ENCODE data around the gene NPTX2. TPM values are rescaled to one million over a fixed set of nuclear protein-coding genes. Genes with fewer than 3 reads are reported as not detected.

The NPTX2 gene
- total and polyA plus RNA-seq, 2 of the 8 experiments (the other 6 are each of a cell fraction or from before 2014, with no cell fraction given): 18.4 to 19.2 TPM

DNA sequence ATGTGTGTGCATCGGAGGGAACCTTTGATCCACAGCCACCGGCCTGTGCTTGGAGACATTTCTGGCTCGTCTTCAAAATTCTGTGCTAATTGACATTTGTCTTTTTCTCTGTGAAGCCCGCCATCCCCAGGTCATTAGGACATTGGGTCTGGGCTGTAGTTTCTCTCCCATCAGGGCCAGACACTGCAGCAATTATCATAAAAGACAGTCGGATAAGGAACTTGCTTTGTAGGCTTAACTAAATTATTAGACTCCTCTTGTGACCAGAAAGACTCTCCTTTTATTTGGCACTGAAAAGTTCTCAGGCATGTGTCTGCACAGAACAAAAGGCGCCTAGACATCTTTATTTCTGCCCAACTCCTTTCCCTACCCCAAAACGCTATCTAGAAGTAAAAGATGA lies 49.1 kb upstream of the NPTX2 start:
- CTCF ChIA-PET (ENCODE audit: partially characterized antibody): no interaction called here
- no peak overlapping the region for H2BK20ac ChIP-seq (ENCODE audit: low read length)
- no peak overlapping the region for H3K27ac ChIP-seq (ENCODE audit: low read depth, low read length)
- H2AK5ac ChIP-seq (ENCODE audit: low read depth, low read length): no peak overlapping the region
- no peaks in the 10 kb centered on the region for H3K36me3 ChIP-seq (ENCODE audit: control insufficient read depth in 2 of 4, insufficient read depth in 4 of 4, low read length in 3 of 4)
- FAIRE-seq (no peak), DNase-seq (ENCODE audit: low read depth in 1 of 2, low spot score in 2 of 2) (no peak)
- POLR2A ChIA-PET (ENCODE audit: partially characterized antibody): no interaction called here
- H4K91ac ChIP-seq (replicated peaks; ENCODE audit: insufficient read length, low read length): no peak overlapping the region
- WGBS, 2 experiments (ENCODE audit: extremely low coverage in 1 of 2, insufficient coverage in 1 of 2, insufficient read length in 1 of 2, insufficient replicate concordance in 2 of 2, low coverage in 1 of 2, low lambda C conversion rate in 2 of 2, missing lambda C conversion rate in 1 of 2): 88% methylated on average over 7 of the region's 7 CpGs; no CpG with 5 or more reads in 1 of the 2 experiments
- H2BK120ac ChIP-seq (replicated peaks; ENCODE audit: low read depth, low read length): no peak overlapping the region
- H2AFZ ChIP-seq (ENCODE audit: low read length): no peak overlapping the region
- no peak overlapping the region for H2BK5ac ChIP-seq (ENCODE audit: low read depth, low read length)
- H3K23ac ChIP-seq (ENCODE audit: insufficient read length): no peak overlapping the region
- no peak overlapping the region for H2BK12ac ChIP-seq (ENCODE audit: low read depth, low read length)
- no peaks in the 10 kb centered on the region; the same call in 1 of the 2 replicates for H3K23me2 ChIP-seq (ENCODE audit: low read depth, low read length)
- no peaks in the 10 kb centered on the region for H3K27me3 ChIP-seq (replicated peaks in 1 of 4; ENCODE audit: control insufficient read depth in 3 of 4, extremely low read depth in 1 of 4, insufficient read depth in 3 of 4, low read length in 3 of 4)
- no peak overlapping the region for H4K8ac ChIP-seq (ENCODE audit: extremely low read depth, insufficient read depth, low read length)
- no peak overlapping the region for H3K4me3 ChIP-seq (ENCODE audit: extremely low read depth in 1 of 4, insufficient read depth in 2 of 4, low read depth in 3 of 4, low read length in 4 of 4)
- H3K9ac ChIP-seq (replicated peaks in 1 of 4; ENCODE audit: extremely low read depth in 1 of 4, low read depth in 3 of 4, low read length in 3 of 4): no peak overlapping the region
- no peak overlapping the region for H3K18ac ChIP-seq (ENCODE audit: extremely low read depth, low read length)
- H3K4ac ChIP-seq (replicated peaks; ENCODE audit: insufficient read length, low read depth, low read length): no peak overlapping the region
- peaks cover 0 to 5% (median 0%) of the 10 kb centered on the region in 4 experiments; a peak in 3 of 7 replicates for H3K4me1 ChIP-seq (replicated peaks in 1 of 4; ENCODE audit: control insufficient read depth in 3 of 4, insufficient read depth in 4 of 4, low read length in 3 of 4)
- no peaks in the 10 kb centered on the region for H4K20me1 ChIP-seq (replicated peaks in 1 of 2; ENCODE audit: control insufficient read depth in 1 of 2, insufficient read depth in 2 of 2, low read length in 2 of 2)
- no peak overlapping the region for H2BK15ac ChIP-seq (ENCODE audit: low read length)
- no peaks in the 10 kb centered on the region for H3K79me2 ChIP-seq (ENCODE audit: control insufficient read depth in 1 of 2, insufficient read depth in 2 of 2, low read length in 2 of 2)
- peaks cover 6 to 8% of the 10 kb centered on the region in 2 experiments; a peak in 2 of 4 replicates for H3K9me3 ChIP-seq (ENCODE audit: insufficient read depth in 2 of 2, low read depth in 1 of 2, low read length in 1 of 2)
- no peak overlapping the region for H4K5ac ChIP-seq (ENCODE audit: insufficient read length, low read depth, low read length)
- H3K79me1 ChIP-seq (ENCODE audit: low read depth, low read length): no peaks in the 10 kb centered on the region
- no peak overlapping the region for H3K56ac ChIP-seq (replicated peaks; ENCODE audit: insufficient read length, low read depth, low read length)
- no peak overlapping the region for H3K14ac ChIP-seq (ENCODE audit: insufficient read length)
- H3K4me2 ChIP-seq (ENCODE audit: insufficient read depth in 1 of 2, low read depth in 2 of 2, low read length in 2 of 2): no peak overlapping the region
- TF ChIP-seq SP1 (IDR thresholded peaks at IDR 0.05; ENCODE audit: low read depth, low read length) (no peak), CTBP2 (IDR thresholded peaks at IDR 0.05; ENCODE audit: borderline replicate concordance, insufficient read depth, insufficient read length, low read length) (no peak), CREB1 (IDR thresholded peaks at IDR 0.05) (no peak), BRCA1 (IDR thresholded peaks at IDR 0.05; ENCODE audit: low read depth, low read length) (no peak), SAP30 (IDR thresholded peaks at IDR 0.05; ENCODE audit: insufficient read depth, insufficient replicate concordance, low read length) (no peak), TBP (IDR thresholded peaks at IDR 0.05; ENCODE audit: low read depth, low read length) (no peak), POLR2AphosphoS5 (IDR thresholded peaks at IDR 0.05; ENCODE audit: low read depth, low read length) (no peak), TAF7 (optimal IDR thresholded peaks at IDR 0.05; ENCODE audit: borderline replicate concordance, low read depth, low read length) (no peak), SIRT6 (IDR thresholded peaks at IDR 0.05; ENCODE audit: low read length) (no peak), SUZ12 (IDR thresholded peaks at IDR 0.05; ENCODE audit: low read length) (no peak)
- TF ChIP-seq, protein P1, sequence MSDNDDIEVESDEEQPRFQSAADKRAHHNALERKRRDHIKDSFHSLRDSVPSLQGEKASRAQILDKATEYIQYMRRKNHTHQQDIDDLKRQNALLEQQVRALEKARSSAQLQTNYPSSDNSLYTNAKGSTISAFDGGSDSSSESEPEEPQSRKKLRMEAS (IDR thresholded peaks at IDR 0.05): no peak
